HL-60 (cell line): ENCODE measurements around the gene ZNF358.

ENCODE experiments used
- DNase-seq, 2 experiments: peaks; one replicate each; pipeline ENCODE4 v3.0.0-alpha.2; 2010 to 2020; ENCODE audit warnings: low read depth in 1 of 2, low spot score in 1 of 2
- H3K27ac ChIP-seq: fragments of 250-450 bp; sonication (Bioruptor Pico); replicated peaks from 2 replicates; pipeline ENCODE4 v1.5.1; 2020; ENCODE audit warnings: mild to moderate bottlenecking, moderate library complexity
- H3K27me3 ChIP-seq: fragments of 250-450 bp; sonication (Bioruptor Pico); 2 replicates; pipeline ENCODE4 v1.5.1; 2021; ENCODE audit warnings: mild to moderate bottlenecking, moderate library complexity; ENCODE audit not compliant: insufficient read depth, poor library complexity, severe bottlenecking
- H3K4me3 ChIP-seq: replicated peaks from 2 replicates; pipeline ENCODE4 v1.5.1; 2011; ENCODE audit warnings: mild to moderate bottlenecking, control low read depth, low read length; ENCODE audit not compliant: insufficient read depth
- CTCF ChIP-seq: IDR thresholded peaks from one replicate; pipeline ENCODE4 v1.5.1; 2011; ENCODE audit warnings: low read length, control low read depth, inconsistent platforms; ENCODE audit not compliant: insufficient read depth
- GABPA ChIP-seq: IDR thresholded peaks from 2 replicates; pipeline ENCODE4 v1.6.1; 2012; ENCODE audit warnings: low read depth
- POLR2AphosphoS5 ChIP-seq: IDR thresholded peaks from 2 replicates; pipeline ENCODE4 v1.6.1; 2012; ENCODE audit warnings: low read depth
- REST ChIP-seq: IDR thresholded peaks from 2 replicates; pipeline ENCODE4 v1.6.1; 2012; ENCODE audit warnings: low read depth; ENCODE audit not compliant: insufficient replicate concordance
- SPI1 ChIP-seq: IDR thresholded peaks from 2 replicates; pipeline ENCODE4 v1.6.1; 2012; ENCODE audit warnings: low read depth, mild to moderate bottlenecking, borderline replicate concordance

The ZNF358 gene

DNA sequence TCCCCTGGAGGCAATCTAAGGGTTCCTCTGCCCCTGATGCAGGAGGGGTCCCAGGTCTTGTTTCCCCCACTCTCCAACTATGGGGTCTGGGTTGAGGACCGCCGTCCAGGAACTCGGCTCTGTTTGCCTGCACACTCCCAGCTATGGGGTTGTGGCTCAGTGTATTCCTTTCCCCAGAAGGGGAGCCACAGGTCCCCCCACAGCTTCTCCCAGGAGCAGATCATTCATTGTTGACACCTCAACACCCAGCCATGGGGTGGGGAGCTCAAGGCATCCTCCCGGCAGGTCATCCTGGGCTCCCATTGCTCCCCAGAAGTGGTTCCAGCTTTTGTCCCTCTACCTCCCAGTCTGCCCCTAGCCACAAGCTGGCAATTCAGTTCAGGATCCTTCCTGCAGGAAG, 975 bp downstream of the ZNF358 start:
- no peak for DNase-seq
- peaks cover 27% of the 10 kb centered on the region for H3K27me3 ChIP-seq
- no peak overlapping the region for H3K4me3 ChIP-seq
- TF ChIP-seq CTCF: no peak
- TF ChIP-seq REST: no peak
- TF ChIP-seq SPI1: no peak
- TF ChIP-seq GABPA: no peak
- no peak for TF ChIP-seq POLR2AphosphoS5
- no peak overlapping the region for H3K27ac ChIP-seq

GRCh38 chr19:7519361-7520130, 3.6 kb downstream of the ZNF358 start:
- TF ChIP-seq SPI1 (no peak), CTCF (no peak), POLR2AphosphoS5 (no peak), GABPA (no peak), REST (no peak)
- no peak for DNase-seq
- peaks cover 27% of the 10 kb centered on the region for H3K27me3 ChIP-seq
- H3K27ac ChIP-seq: no peak overlapping the region
- H3K4me3 ChIP-seq: no peak overlapping the region

DNA sequence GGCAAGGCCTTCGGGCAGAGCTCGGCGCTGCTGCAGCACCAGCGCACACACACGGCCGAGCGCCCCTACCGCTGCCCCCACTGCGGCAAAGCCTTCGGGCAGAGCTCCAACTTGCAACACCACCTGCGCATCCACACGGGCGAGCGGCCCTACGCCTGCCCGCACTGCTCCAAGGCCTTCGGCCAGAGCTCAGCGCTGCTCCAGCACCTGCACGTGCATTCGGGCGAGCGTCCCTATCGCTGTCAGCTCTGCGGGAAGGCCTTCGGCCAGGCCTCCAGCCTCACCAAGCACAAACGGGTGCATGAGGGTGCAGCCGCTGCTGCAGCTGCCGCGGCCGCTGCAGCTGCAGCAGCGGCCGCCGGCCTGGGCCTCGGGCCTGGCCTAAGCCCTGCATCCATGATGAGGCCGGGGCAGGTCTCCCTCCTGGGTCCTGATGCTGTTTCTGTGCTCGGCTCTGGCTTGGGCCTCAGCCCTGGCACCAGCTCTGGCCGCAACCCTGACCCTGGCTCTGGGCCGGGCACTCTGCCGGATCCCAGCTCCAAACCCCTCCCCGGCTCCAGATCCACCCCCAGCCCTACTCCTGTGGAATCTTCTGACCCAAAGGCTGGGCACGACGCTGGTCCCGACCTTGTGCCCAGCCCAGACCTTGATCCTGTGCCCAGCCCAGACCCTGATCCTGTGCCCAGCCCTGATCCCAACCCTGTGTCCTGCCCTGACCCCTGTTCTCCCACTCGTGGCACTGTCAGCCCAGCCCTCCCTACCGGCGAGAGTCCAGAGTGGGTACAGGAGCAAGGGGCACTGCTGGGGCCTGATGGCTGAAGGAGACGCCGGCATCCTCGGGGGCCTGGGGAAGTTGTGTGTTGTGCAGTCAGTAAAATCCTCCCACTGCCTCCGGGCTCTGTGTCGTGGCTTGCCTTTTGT, 4.5 kb downstream of the ZNF358 start:
- TF ChIP-seq GABPA: no peak
- TF ChIP-seq POLR2AphosphoS5: no peak
- TF ChIP-seq SPI1: no peak
- TF ChIP-seq CTCF: no peak
- TF ChIP-seq REST: no peak

More for the DNA sequence above, 4.5 kb downstream of the ZNF358 start:
- no peak for DNase-seq
- Histone ChIP-seq H3K27me3 (peaks cover 19% of the 10 kb centered on the region), H3K4me3 (no peak overlapping the region), H3K27ac (no peak overlapping the region)
